Prostate gland (tissue), 2 donors: ENCODE results near the gene RGS13.

Source experiments
- POLR2A ChIP-seq: fragments of 450-650 bp; IDR thresholded peaks from one replicate; pipeline ENCODE4 v1.6.1; 2016; ENCODE audit warnings: antibody characterized with exemption, mild to moderate bottlenecking
- TF ChIP-seq, protein P1 (sequence below), 4 experiments: fragments of 200-600 bp in 2 of 4; fragments of 450-650 bp in 2 of 4; sonication (generic) in 2 of 4; IDR thresholded peaks; 1 replicate in 3 of 4; 2 replicates in 1 of 4; pipeline ENCODE4 v1.5.1; 2016 to 2019; ENCODE audit warnings: antibody characterized with exemption in 4 of 4, mild to moderate bottlenecking in 2 of 4, moderate library complexity in 2 of 4

DNA sequence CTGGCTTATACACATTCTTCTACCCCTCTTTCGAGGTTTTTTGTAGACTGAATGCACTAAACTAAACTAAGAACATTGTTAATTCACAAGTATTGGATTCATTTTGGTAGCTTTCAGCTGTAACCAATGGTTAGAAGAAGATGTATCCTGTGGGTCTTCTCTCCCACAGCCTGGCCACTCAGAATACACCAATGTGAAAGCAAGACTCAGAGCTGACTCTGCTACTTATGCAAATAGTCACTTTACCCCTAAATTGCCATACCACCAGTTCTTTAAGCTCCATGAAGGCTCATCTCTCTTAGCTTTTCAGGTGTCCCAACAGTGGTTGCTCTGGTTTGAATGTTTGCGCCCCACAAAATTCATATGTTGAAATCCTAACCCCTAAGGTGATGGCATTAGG is 60.1 kb downstream of the RGS13 start:
- TF ChIP-seq POLR2A: no peak
- TF ChIP-seq, protein P1, sequence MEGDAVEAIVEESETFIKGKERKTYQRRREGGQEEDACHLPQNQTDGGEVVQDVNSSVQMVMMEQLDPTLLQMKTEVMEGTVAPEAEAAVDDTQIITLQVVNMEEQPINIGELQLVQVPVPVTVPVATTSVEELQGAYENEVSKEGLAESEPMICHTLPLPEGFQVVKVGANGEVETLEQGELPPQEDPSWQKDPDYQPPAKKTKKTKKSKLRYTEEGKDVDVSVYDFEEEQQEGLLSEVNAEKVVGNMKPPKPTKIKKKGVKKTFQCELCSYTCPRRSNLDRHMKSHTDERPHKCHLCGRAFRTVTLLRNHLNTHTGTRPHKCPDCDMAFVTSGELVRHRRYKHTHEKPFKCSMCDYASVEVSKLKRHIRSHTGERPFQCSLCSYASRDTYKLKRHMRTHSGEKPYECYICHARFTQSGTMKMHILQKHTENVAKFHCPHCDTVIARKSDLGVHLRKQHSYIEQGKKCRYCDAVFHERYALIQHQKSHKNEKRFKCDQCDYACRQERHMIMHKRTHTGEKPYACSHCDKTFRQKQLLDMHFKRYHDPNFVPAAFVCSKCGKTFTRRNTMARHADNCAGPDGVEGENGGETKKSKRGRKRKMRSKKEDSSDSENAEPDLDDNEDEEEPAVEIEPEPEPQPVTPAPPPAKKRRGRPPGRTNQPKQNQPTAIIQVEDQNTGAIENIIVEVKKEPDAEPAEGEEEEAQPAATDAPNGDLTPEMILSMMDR (IDR thresholded peaks at IDR 0.05): no peak
